Activated CD8-positive, alpha-beta T cell treated with anti-CD3 and anti-CD28 coated beads for 36 hours (primary cell): ENCODE data around the gene PPCDC. TPM values are rescaled to one million over a fixed set of nuclear protein-coding genes. Genes with fewer than 3 reads are reported as not detected.
A peak's percentile ranks its signal among the peaks of the same experiment; 100 is the strongest.

Experiments used
- ATAC-seq: fragments of 200-7000 bp; cut with Tn5 transposase; one replicate; pipeline ENCODE4 v1.10.0; 2021; ENCODE audit warnings: mild to moderate bottlenecking, moderate library complexity
- CTCF ChIA-PET: fragments of 350-600 bp; sonication (Branson Sonifier 250); formaldehyde crosslinking; loops from one replicate; lab custom pipeline; 2021; ENCODE audit warnings: antibody characterized with exemption; lab: Charles Lee
- POLR2A ChIA-PET: fragments of 350-600 bp; sonication (Branson Sonifier 250); formaldehyde crosslinking; loops from one replicate; lab custom pipeline; 2021; ENCODE audit warnings: antibody characterized with exemption; lab: Charles Lee
- DNase-seq: peaks from one replicate; pipeline ENCODE4 v3.0.0-alpha.2; 2020
- H3K27ac Mint-ChIP-seq: one replicate; pipeline ENCODE4 v1.8.0; 2021; ENCODE audit warnings: mild to moderate bottlenecking, mixed read lengths
- H3K27me3 Mint-ChIP-seq: one replicate; pipeline ENCODE4 v1.8.0; 2021; ENCODE audit warnings: mixed read lengths
- H3K36me3 Mint-ChIP-seq: one replicate; pipeline ENCODE4 v1.8.0; 2021; ENCODE audit warnings: low read depth, mixed read lengths
- H3K4me1 Mint-ChIP-seq: one replicate; pipeline ENCODE4 v1.8.0; 2021; ENCODE audit warnings: low read depth, mixed read lengths
- H3K4me3 Mint-ChIP-seq: one replicate; pipeline ENCODE4 v1.8.0; 2021; ENCODE audit warnings: mild to moderate bottlenecking, moderate library complexity, mixed read lengths
- H3K9me3 Mint-ChIP-seq: one replicate; pipeline ENCODE4 v1.8.0; 2021; ENCODE audit warnings: mixed read lengths
- CTCF ChIP-seq: fragments of 200-600 bp; IDR thresholded peaks from one replicate; pipeline ENCODE4 v1.8.0; 2022; ENCODE audit warnings: antibody characterized with exemption, mild to moderate bottlenecking
- intact Hi-C: fragments of 100-400 bp; cut with micrococcal nuclease; formaldehyde crosslinking; loops from one replicate; pipeline ENCODE4 v1.10.0; 2022
- total RNA-seq, 2 experiments: library from RNA; stranded (reverse); gene quantifications; one replicate each; pipeline ENCODE4 v1.2.3, GENCODE V29; 2021

PPCDC gene
- total RNA-seq = 10 to 100 TPM; 25.7 to 26.6 TPM

- ChIA-PET POLR2A (interaction anchor here (0.6 to 3.1 kb wide), 24 partner anchors 8 to 431 kb away, joined by 3 to 24 read pairs (median 3); partner anchors contain the start of genes C15orf39, COX5A, RPP25 and SCAMP5), CTCF (interaction anchor here (0.7 to 8.7 kb wide), 6 partner anchors 22 to 478 kb away, joined by 3 to 89 read pairs (median 3); partner anchors contain the start of gene C15orf39)
- intact Hi-C loops = no loop called here
- Mint-ChIP-seq H3K4me3 (peak within 1 kb of the TSS; percentile 93), H3K9me3 (no peaks in the 10 kb centered on the region), H3K36me3 (peaks cover 10% of the 10 kb centered on the region), H3K27ac (peak within 1 kb of the TSS; percentile 90), H3K4me1 (peaks cover 19% of the 10 kb centered on the region), H3K27me3 (no peaks in the 10 kb centered on the region)
- DNase-seq (peak; percentile 97), ATAC-seq (peak; percentile 100)
- no peak for TF ChIP-seq CTCF
Measured at GRCh38 chr15:75023181-75023871, at the start of gene PPCDC. Gene PPCDC (plus strand): TSS chr15:75023590. CDS start chr15:75028319, 4,729 bp downstream.

- Mint-ChIP-seq H3K27me3 (peaks cover 12% of the 10 kb centered on the region), H3K4me3 (no peak overlapping the region)
Measured at GRCh38 chr15:74976159-74976558, 47.2 kb upstream of the PPCDC start.

GRCh38 chr15:74977599-74977998 is 45.8 kb upstream of the PPCDC start:
- Mint-ChIP-seq H3K36me3 (no peaks in the 10 kb centered on the region), H3K27ac (no peak overlapping the region), H3K9me3 (no peaks in the 10 kb centered on the region), H3K4me3 (no peak overlapping the region), H3K27me3 (peaks cover 15% of the 10 kb centered on the region), H3K4me1 (peaks cover 14% of the 10 kb centered on the region)
- DNase-seq (peak; percentile 67), ATAC-seq (peak; percentile 90)
- CTCF ChIA-PET = interaction anchor here (0.9 to 1.8 kb wide), 3 partner anchors 18 to 226 kb away, joined by 4 to 5 read pairs (median 4); no protein-coding TSS in a partner anchor
- intact Hi-C loops = no loop called here
- no peak for TF ChIP-seq CTCF
- POLR2A ChIA-PET = interaction anchor here (1.0 kb wide), 1 partner anchor 46 kb away, joined by 3 read pairs; the partner anchor contains the start of gene PPCDC

More at GRCh38 chr15:74976159-74976558, 47.2 kb upstream of the PPCDC start:
- no peak for DNase-seq
- no peak for TF ChIP-seq CTCF
- POLR2A ChIA-PET = interaction anchor here (0.6 kb wide), 1 partner anchor 54 kb away, joined by 3 read pairs; no protein-coding TSS in a partner anchor
- Mint-ChIP-seq H3K27ac (no peak overlapping the region), H3K4me1 (peaks cover 14% of the 10 kb centered on the region), H3K9me3 (no peaks in the 10 kb centered on the region), H3K36me3 (no peaks in the 10 kb centered on the region)
- intact Hi-C loops = no loop called here
- no peak for ATAC-seq
- CTCF ChIA-PET = interaction anchor here (0.8 to 1.1 kb wide), 3 partner anchors 8 to 15 kb away, joined by 4 read pairs; no protein-coding TSS in a partner anchor

- Mint-ChIP-seq H3K36me3 (no peaks in the 10 kb centered on the region), H3K4me3 (no peak overlapping the region)
- POLR2A ChIA-PET = interaction anchor here (1.0 kb wide), 1 partner anchor 45 kb away, joined by 3 read pairs; the partner anchor contains the start of gene PPCDC
Measured at GRCh38 chr15:74978077-74978476, 45.3 kb upstream of the PPCDC start.

More at GRCh38 chr15:74978077-74978476, 45.3 kb upstream of the PPCDC start:
- peaks cover 10% of the 10 kb centered on the region for H3K27me3 Mint-ChIP-seq
- DNase-seq (no peak), ATAC-seq (no peak)
- intact Hi-C loops = no loop called here
- H3K9me3 Mint-ChIP-seq = no peaks in the 10 kb centered on the region
- peaks cover 14% of the 10 kb centered on the region for H3K4me1 Mint-ChIP-seq
- no peak for TF ChIP-seq CTCF
- no peak overlapping the region for H3K27ac Mint-ChIP-seq
- CTCF ChIA-PET = interaction anchor here (0.8 to 2.6 kb wide), 4 partner anchors 23 to 226 kb away, joined by 3 to 13 read pairs (median 4); no protein-coding TSS in a partner anchor
